ENCODE data around the gene PSG7.
A peak's percentile ranks its signal among the peaks of the same experiment; 100 is the strongest.
"Not testable (repeated sequence)": the region's sequence is repeated elsewhere in the genome, so short reads cannot be mapped to it uniquely, and the experiment has no call there.

The PSG7 gene

GRCh38 chr19:42937107-42937506 is at the start of gene PSG7:
Gene PSG7 (minus strand): TSS chr19:42937207. CDS start chr19:42937076, 131 bp downstream.
- DNase-seq (ENCODE audit: low read depth), result not testable (repeated sequence)

- no peak for DNase-seq (ENCODE audit: low read depth)
Observed at GRCh38 chr19:42985588-42985987, 48.6 kb upstream of the PSG7 start.

GRCh38 chr19:42982111-42982510 is 45.1 kb upstream of the PSG7 start:
- not testable (repeated sequence) for DNase-seq (ENCODE audit: low read depth)

GRCh38 chr19:42971451-42971850 is 34.4 kb upstream of the PSG7 start:
- not testable (repeated sequence) for DNase-seq (ENCODE audit: low read depth)

- peak; percentile 70 for DNase-seq (ENCODE audit: low read depth)
Observed at GRCh38 chr19:42965176-42965575, 28.2 kb upstream of the PSG7 start.

GRCh38 chr19:42961119-42961518 is 24.1 kb upstream of the PSG7 start:
- no peak for DNase-seq (ENCODE audit: low read depth)

- not testable (repeated sequence) for DNase-seq (ENCODE audit: low read depth)
Observed at GRCh38 chr19:42952126-42952525, 15.1 kb upstream of the PSG7 start.

- not testable (repeated sequence) for DNase-seq (ENCODE audit: low read depth)
Observed at GRCh38 chr19:42951476-42951875, 14.5 kb upstream of the PSG7 start.

- DNase-seq (ENCODE audit: low read depth), result no peak
Observed at GRCh38 chr19:42942187-42942789, 5.3 kb upstream of the PSG7 start.

GRCh38 chr19:42934726-42935125 is 2.3 kb downstream of the PSG7 start:
- DNase-seq (ENCODE audit: low read depth), result not testable (repeated sequence)

GRCh38 chr19:42934183-42934582 is 2.8 kb downstream of the PSG7 start:
- peak; percentile 24 for DNase-seq (ENCODE audit: low read depth)

GRCh38 chr19:42933412-42933811 is 3.6 kb downstream of the PSG7 start:
- not testable (repeated sequence) for DNase-seq (ENCODE audit: low read depth)

- peak; percentile 86 for DNase-seq (ENCODE audit: low read depth)
Observed at GRCh38 chr19:42932485-42933101, 4.4 kb downstream of the PSG7 start.

GRCh38 chr19:42930214-42930613 is 6.8 kb downstream of the PSG7 start:
- peak; percentile 34 for DNase-seq (ENCODE audit: low read depth)

GRCh38 chr19:42928896-42929295 is 8.1 kb downstream of the PSG7 start:
- DNase-seq (ENCODE audit: low read depth), result no peak

GRCh38 chr19:42926781-42927180 is 10.2 kb downstream of the PSG7 start:
- DNase-seq (ENCODE audit: low read depth), result no peak

- DNase-seq (ENCODE audit: low read depth), result peak; percentile 71
Observed at GRCh38 chr19:42923106-42923505, 13.9 kb downstream of the PSG7 start.

- not testable (repeated sequence) for DNase-seq (ENCODE audit: low read depth)
Observed at GRCh38 chr19:42920971-42921370, 16.0 kb downstream of the PSG7 start.

- no peak for DNase-seq (ENCODE audit: low read depth)
Observed at GRCh38 chr19:42919757-42920079, 17.3 kb downstream of the PSG7 start.

GRCh38 chr19:42919070-42919756 is 17.8 kb downstream of the PSG7 start:
- not testable (repeated sequence) for DNase-seq (ENCODE audit: low read depth)

- DNase-seq (ENCODE audit: low read depth), result not testable (repeated sequence)
Observed at GRCh38 chr19:42918377-42919069, 18.5 kb downstream of the PSG7 start.

- DNase-seq (ENCODE audit: low read depth), result not testable (repeated sequence)
Observed at GRCh38 chr19:42917634-42918033, 19.4 kb downstream of the PSG7 start, which contains the start of gene PSG6. Gene PSG6 (minus strand): TSS chr19:42917894. CDS start chr19:42917792, 102 bp downstream.

- not testable (repeated sequence) for DNase-seq (ENCODE audit: low read depth)
Observed at GRCh38 chr19:42916931-42917330, 20.1 kb downstream of the PSG7 start.
